ENCODE data around the gene IL17RE. TPM values are rescaled to one million over a fixed set of nuclear protein-coding genes. Genes with fewer than 3 reads are reported as not detected.

Gene IL17RE
- total RNA-seq, 1 donor from 2014 or later, result 0.53 TPM

DNA sequence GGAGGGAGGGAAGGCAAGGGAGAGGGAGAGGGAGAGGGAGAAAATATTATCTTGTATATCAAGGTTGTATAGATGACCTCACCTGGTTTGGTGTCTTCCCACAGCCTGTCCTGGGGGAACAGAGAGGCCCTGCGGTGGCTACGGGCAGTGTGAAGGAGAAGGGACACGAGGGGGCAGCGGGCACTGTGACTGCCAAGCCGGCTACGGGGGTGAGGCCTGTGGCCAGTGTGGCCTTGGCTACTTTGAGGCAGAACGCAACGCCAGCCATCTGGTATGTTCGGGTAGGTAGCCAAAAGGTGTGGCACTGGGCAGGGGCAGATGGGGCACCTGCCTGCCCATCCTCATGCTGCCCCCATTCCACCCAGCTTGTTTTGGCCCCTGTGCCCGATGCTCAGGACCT, 38.1 kb downstream of the IL17RE start:
- H3K36me3 ChIP-seq (ENCODE audit: control insufficient read depth, insufficient read depth, low read length), result peaks cover 6% of the 10 kb centered on the region
- FAIRE-seq (no peak), DNase-seq (ENCODE audit: low read depth) (no peak)
- H3K27me3 ChIP-seq (ENCODE audit: control insufficient read depth, insufficient read depth, low read length), result no peaks in the 10 kb centered on the region
- TF ChIP-seq, protein P1, sequence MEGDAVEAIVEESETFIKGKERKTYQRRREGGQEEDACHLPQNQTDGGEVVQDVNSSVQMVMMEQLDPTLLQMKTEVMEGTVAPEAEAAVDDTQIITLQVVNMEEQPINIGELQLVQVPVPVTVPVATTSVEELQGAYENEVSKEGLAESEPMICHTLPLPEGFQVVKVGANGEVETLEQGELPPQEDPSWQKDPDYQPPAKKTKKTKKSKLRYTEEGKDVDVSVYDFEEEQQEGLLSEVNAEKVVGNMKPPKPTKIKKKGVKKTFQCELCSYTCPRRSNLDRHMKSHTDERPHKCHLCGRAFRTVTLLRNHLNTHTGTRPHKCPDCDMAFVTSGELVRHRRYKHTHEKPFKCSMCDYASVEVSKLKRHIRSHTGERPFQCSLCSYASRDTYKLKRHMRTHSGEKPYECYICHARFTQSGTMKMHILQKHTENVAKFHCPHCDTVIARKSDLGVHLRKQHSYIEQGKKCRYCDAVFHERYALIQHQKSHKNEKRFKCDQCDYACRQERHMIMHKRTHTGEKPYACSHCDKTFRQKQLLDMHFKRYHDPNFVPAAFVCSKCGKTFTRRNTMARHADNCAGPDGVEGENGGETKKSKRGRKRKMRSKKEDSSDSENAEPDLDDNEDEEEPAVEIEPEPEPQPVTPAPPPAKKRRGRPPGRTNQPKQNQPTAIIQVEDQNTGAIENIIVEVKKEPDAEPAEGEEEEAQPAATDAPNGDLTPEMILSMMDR (IDR thresholded peaks at IDR 0.05; ENCODE audit: insufficient read depth, low read length, severe bottlenecking), result no peak
- H3K4me3 ChIP-seq (ENCODE audit: low read depth, low read length), result no peak overlapping the region

DNA sequence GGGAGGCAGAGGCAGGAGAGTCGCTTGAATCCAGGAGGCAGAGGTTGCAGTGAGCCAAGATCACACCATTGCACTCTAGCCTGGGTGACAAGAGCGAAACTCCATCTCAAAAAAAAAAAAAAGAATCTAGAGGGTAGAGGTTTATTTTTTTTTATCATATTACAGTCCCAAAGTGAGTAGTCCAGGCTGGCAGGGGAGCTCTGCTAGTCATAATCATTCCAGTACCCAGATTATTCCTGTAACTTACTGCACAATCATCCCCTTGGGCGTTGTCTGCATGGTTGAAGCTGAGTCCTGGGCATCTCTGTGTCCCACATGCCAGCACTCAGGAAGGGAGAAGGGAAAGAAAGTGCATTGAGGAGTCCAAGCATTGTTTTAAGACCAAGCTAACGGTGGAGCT, 39.5 kb downstream of the IL17RE start:
- peaks cover 6% of the 10 kb centered on the region for H3K36me3 ChIP-seq (ENCODE audit: control insufficient read depth, insufficient read depth, low read length)
- no peak for DNase-seq (ENCODE audit: low read depth)
- no peak for FAIRE-seq
- TF ChIP-seq, protein P1 (IDR thresholded peaks at IDR 0.05; ENCODE audit: insufficient read depth, low read length, severe bottlenecking), result no peak
- no peaks in the 10 kb centered on the region for H3K27me3 ChIP-seq (ENCODE audit: control insufficient read depth, insufficient read depth, low read length)
- no peak overlapping the region for H3K4me3 ChIP-seq (ENCODE audit: low read depth, low read length)

DNA sequence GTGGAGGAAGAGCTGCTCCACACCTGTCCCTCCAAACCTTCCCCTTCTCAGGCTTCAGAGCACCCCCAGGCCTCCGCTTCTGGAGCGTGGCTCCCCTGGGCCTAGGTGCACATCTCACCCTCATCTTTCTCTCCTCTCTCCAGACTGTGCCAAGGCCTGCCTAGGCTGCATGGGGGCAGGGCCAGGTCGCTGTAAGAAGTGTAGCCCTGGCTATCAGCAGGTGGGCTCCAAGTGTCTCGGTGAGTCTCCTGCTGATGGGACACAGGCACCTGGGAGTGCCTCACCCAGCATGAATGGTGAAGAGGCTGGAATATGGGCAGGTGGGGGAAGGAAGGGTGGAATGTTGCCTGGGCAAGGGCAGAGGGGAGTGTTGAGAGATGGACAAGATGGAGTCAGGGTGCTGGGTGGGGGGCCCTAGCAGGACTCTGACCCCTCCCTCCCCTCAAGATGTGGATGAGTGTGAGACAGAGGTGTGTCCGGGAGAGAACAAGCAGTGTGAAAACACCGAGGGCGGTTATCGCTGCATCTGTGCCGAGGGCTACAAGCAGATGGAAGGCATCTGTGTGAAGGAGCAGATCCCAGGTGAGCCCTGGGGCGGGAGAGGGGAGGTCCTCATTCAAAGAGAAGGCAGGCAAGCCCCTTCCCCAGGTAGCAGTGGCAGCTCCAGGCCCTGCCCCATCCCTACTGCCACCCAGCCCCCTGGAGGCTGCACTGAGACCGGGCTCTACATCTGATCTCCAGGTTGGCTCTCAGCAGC, 40.5 kb downstream of the IL17RE start:
- TF ChIP-seq, protein P1 (IDR thresholded peaks at IDR 0.05; ENCODE audit: insufficient read depth, low read length, severe bottlenecking), result no peak
- FAIRE-seq, result no peak
- no peak for DNase-seq (ENCODE audit: low read depth)
- Histone ChIP-seq H3K4me3 (ENCODE audit: low read depth, low read length) (no peak overlapping the region), H3K27me3 (ENCODE audit: control insufficient read depth, insufficient read depth, low read length) (no peaks in the 10 kb centered on the region), H3K36me3 (ENCODE audit: control insufficient read depth, insufficient read depth, low read length) (peaks cover 2% of the 10 kb centered on the region)

DNA sequence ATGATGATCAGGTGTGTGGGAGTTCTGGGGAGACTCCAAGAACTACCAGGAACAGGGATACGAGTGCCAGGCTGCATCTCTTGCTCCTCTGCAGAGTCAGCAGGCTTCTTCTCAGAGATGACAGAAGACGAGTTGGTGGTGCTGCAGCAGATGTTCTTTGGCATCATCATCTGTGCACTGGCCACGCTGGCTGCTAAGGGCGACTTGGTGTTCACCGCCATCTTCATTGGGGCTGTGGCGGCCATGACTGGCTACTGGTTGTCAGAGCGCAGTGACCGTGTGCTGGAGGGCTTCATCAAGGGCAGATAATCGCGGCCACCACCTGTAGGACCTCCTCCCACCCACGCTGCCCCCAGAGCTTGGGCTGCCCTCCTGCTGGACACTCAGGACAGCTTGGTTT, 41.6 kb downstream of the IL17RE start:
- DNase-seq (ENCODE audit: low read depth) (no peak), FAIRE-seq (no peak)
- no peak overlapping the region for H3K4me3 ChIP-seq (ENCODE audit: low read depth, low read length)
- H3K36me3 ChIP-seq (ENCODE audit: control insufficient read depth, insufficient read depth, low read length), result peaks cover 2% of the 10 kb centered on the region
- no peaks in the 10 kb centered on the region for H3K27me3 ChIP-seq (ENCODE audit: control insufficient read depth, insufficient read depth, low read length)
- TF ChIP-seq, protein P1 (IDR thresholded peaks at IDR 0.05; ENCODE audit: insufficient read depth, low read length, severe bottlenecking), result no peak

DNA sequence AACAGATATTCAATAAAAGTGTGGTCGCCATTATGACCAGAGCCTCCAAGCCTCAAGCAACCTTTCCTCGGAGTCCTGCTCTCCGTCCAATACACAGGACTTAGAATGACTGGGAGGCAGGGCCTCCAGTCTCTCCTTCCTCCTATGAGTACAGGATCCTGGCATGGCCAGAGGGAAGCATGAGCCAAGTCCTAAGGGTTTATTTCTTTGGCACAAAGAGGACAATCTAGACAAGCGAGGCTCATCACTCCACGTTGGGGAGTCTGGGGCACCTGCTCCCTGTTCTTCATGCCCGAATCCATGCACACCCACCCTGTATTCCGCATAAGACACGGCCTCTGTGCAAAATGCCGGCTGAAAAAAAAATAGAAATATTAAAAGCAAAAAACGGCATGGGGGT, 42.7 kb downstream of the IL17RE start:
- TF ChIP-seq, protein P1 (IDR thresholded peaks at IDR 0.05; ENCODE audit: insufficient read depth, low read length, severe bottlenecking), result no peak
- Histone ChIP-seq H3K36me3 (ENCODE audit: control insufficient read depth, insufficient read depth, low read length) (peaks cover 2% of the 10 kb centered on the region), H3K27me3 (ENCODE audit: control insufficient read depth, insufficient read depth, low read length) (no peaks in the 10 kb centered on the region), H3K4me3 (ENCODE audit: low read depth, low read length) (no peak overlapping the region)
- FAIRE-seq (no peak), DNase-seq (ENCODE audit: low read depth) (no peak)

Data from bronchial epithelial cell (primary cell).